ENCODE data around the gene HNRNPR.
"Not testable (repeated sequence)": the region's sequence is repeated elsewhere in the genome, so short reads cannot be mapped to it uniquely, and the experiment has no call there.

HNRNPR gene

DNA sequence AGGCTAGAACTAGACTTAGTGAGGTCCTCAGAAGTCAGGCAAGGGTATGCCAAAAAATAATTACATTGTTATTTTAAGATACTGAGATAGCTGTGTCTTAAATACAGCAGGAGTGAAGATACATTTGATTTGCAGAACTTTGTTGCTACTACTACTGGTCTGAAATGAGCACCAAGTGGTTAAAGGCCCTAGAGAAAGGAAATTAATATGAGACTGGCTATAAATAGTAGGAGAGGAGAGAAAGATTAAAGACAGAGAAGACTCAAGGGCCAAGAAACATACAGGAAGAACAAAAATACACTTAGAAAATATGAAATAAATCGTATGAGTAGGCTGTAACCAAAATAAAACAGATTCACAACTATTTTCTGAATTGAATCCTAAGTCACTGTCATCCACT lies 21.3 kb downstream of the HNRNPR start:
- DNase-seq: no peak

DNA sequence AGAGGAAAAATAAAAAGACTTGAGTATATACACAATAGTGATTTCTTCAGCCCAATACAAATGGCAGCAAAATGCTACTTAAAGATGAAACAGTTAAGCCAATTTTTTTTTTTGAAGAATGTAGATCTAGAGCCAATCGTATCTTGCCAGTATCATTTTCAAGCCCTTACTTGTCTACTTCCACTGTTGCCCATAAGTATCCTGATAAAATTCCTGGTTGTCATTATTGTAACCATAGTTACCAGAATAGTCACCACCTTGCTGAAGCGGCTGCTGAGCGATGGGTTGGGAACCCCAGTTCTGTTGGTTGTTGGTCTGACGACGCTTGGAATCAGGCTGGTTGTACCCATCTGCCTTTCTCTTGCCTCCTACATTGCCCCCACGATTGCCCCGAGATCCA lies 33.8 kb downstream of the HNRNPR start:
- DNase-seq: not testable (repeated sequence)

DNA sequence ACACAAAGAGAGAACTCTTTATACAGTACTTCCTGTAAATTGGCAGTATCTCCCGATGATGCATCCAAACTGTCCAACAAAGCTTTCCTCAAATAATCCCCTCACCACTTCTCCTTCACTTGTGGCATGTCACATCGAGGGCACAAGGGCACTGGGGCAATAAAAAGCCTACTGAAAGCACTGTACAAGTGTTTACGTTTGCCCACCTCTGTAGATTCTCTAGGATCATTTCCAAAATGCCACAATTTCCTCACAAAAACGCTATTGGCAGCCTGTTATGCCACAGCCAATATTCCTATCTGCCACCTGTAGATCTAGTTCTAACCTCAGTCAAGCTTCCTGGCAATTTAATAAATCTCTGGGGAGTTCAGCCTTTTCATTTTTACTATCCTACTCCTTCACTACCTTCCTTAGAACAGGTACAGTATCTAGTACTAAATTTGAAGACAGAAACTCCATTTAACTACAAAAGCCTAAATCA lies 39.9 kb downstream of the HNRNPR start:
- DNase-seq: no peak

DNA sequence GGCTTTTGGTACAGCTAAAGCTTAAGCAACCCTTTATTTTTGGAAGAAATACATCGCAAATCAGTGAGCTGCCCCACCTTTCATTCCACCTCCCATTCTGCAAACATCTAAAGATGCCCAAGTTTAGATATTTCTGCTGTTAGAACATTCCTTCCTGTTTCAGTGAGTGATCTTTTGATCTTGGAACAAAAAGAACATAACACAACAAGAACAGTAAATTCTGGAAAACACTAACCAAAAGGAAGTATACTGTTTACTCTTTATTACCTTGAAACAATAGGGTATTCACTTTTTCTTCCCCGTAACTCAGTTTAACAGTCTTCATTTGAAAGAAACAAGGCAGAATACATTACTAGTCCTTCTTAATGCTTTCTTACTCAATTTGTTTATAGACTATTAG lies 40.6 kb downstream of the HNRNPR start:
- no peak for DNase-seq

DNA sequence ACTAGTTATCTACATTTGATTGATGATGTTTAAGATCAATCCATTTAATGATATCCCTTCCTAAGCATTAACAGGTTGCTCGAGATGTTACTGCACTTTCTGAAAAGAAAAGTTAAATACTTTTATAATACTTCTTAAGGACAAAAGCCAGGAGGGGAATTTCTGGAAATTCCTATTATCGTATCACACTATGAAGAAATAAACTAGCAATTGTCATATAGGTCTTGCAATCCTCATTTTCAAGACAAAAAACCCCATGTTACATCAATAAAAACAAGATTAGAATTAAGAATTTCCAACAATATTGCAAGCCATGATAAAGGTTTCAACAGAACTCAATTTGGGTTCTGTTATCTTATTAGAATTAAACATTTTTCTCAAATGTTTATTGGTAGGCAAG lies 47.2 kb downstream of the HNRNPR start:
- DNase-seq: no peak

DNA sequence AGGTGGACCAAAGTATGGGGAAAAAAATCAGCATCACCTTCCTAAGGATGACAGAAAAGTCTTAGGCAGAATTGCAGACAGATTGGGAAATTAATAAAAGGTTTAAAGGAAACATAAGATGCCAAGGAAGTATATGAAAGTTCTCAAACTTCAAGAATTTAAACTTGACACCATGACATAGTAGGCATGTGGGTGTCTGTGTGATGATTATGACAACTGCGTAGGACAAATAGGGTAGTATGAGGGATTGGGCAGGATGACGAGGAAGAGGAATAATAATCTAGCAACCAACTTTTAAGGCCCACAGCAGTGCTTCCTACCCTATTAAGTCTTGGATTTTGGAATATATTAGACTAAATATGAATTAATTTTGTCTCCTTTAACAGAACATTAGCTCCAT lies 52.4 kb downstream of the HNRNPR start:
- no peak for DNase-seq

DNA sequence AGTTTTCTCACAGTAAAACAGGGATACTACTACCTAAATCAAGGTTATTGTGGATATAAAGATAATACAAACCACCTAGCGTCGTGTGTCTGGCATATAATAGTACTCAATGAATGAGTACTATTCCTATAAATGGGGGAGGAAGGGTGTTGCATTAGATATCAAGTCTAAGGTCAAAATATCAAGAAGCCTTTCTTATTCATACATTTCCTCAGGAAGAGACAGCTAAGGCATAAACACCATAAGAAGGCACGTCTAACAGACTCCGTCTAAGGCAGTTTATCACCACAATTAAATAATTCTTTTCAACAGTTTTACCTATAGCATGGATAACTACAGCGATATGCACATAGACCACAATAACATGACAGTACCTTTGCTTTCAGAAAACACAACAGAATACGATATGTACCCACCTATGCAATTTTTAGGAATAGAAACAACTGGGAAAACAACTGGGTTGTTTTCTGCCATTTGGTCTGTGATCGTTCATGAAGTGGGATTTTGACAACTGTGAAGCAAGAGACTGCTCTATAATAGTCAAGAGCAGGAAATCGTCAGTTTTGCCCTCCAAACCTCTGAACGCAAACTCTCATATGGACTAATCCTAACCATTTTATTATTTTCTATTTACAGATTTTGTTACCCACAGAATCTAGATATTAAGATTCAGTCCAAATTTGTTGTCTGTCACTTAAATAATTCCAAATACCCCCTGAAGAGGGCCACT lies 53.1 kb downstream of the HNRNPR start:
- DNase-seq: no peak

DNA sequence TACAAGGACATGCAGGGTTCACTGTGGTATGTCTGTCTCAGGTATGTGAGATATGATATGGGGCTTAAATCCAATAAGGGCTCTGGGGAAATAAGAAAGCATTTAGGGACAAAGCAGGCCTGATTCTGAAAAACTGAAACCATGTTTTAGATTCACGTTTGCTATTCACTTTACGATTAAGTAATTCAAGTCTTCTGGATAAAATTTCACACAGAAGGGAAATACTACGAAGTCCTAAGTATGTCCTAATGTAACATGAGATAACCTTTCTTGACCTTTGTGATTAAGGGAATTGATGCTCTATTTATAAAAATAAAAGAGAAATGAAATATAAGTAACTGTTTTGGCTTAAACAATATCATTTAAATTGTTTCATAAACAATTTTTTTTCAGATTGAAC lies 55.4 kb downstream of the HNRNPR start:
- no peak for DNase-seq

DNA sequence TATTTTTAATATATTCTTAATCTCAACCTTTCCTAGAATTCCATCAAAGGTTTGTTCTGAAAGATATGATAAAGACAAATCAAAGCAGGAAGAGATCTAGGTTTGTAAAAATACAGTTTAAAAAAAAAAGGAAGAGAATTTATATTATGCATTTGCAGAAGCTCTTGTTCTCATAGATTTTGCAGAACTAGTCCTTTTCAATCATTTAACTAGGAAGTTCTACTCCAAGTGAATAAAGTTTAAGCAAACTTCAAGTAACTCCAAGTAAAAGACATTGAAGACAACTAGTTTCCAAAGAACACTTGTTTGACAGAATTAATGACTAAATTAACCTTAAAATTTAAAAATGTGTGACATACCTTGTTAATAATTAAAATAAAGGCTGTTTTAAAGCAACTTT lies 55.9 kb downstream of the HNRNPR start:
- DNase-seq: no peak

DNA sequence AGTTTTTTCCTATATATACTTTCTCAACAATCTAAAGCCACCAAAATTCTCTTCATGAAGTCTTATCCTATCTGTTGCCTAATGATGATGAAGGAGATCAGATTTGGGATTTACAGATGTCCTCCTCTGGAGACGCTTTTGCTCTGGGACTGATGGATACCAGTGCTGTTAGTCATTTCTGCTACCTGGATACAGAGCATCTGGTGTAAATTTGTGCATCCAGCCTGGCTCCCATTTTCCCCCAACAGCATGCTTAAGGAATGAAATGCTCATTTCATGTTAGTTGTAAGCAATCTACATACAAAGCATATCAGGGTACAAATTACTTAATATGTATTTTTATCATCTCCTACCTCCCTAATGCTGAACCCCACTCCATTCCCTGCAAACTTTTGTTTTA lies 57.7 kb downstream of the HNRNPR start:
- no peak for DNase-seq

DNA sequence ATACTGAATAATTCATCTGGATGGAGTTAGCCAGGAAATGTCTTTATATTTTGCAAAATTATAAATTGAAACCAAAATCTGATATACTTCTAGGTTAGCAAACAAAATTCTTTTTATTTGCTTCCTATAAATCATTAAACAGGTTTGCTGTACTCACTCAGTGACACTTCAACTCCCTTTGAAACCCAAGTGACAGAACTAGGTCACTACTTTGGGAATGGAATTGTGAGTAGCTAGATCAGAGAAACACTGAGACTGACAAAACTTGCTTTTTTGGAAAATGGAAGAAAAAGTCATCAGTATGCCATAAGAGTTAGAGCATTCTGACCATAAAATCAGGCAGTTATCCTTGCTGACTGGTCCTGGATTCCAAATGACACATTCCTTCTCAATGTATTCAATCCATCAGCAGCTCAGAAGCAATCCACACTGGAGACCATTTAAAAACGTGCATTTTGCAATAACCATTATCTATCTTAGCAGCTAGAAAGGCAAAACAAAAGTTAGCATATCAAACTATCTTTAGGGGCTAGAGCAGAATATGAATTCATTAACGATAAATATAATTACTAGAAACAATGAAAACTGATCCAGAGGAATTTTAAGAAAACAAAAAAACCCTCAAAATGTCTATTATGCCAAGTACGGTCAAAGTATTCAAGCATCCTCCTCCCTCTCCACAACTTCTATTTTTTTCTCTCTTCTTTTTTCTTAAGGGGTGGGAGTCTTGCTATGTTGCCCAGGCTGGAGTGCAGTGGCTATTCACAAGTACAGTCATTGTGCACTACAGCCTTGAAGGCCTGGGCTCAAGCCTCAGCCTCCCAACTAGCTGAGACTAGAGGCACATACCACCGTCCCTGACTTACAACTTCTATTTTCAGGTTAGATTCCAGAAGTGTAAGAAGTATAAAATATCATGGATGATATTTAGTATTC lies 60.1 kb downstream of the HNRNPR start:
- no peak for DNase-seq

DNA sequence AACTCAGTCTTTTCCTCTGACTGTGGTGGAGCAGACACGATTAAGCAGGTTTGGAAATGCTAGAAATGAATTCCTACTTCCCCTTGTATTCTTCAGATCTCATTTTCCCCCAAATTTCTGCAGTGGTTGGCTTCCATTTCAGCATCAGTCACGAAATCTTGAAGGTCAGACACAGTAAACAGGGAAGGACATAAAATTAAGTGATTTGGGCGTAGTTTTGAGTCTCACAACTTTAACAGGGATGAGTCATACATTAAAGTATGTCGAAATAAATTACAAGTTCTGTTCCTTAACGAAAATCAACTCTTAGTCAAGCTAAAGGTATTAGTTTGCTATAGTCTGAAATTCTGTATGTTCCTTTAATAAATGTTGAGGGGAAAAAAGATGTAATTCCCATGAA lies 61.1 kb downstream of the HNRNPR start:
- DNase-seq: no peak

DNA sequence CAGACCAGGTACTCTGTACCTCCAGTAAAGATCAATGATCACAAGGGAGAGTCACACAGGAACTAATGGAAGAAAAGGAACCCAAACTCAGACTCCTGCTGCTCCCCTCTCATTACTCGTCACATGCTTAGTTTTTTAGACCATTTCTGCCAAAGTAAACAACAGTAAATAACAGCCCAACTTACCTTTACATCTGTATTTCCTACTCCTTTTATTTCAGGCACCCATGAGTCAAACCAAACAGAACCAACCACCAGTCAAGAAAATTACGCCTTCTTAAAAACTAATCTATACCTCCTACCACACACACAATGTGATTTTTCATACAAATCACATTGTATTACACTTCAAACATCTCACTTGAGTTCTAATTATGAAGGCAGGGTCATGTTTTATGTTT lies 65.4 kb downstream of the HNRNPR start:
- DNase-seq: no peak

DNA sequence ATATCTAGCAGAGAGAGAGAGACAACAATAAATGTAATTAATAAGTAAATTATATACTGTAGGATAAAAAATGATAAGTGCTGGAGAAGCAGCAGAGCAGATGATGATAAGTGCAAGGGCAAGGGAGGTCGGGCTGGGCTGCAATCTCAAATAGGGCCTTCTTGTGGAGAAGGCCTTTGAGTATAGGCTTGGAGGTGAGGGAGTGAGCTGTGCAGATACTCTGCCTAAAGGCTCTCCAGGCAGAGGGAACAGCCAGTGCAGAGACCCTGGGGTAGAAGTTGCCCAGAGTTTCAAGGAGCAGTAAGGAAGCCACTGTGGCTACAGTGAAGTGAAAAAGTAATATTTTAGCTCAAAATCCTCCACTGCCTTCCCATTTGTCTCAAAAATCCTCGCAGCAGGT lies 67.6 kb downstream of the HNRNPR start:
- DNase-seq: no peak

DNA sequence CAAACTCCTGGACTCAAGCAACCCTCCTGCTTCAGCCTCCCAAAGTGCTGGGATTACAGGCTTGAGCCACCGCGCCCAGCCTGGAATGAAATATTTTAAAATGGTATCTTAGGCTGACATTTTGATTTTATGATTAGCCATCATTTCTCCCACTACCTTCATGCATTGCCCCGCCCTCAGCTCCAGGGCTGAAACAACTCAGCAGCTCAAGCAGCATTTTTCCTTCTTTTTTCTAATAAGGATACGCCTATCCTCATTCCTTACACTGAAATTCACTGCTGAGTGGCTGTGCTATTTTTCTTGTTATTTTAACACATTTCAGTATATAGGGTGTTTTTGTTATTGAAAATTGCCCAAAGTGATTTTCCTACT lies 70.0 kb downstream of the HNRNPR start:
- DNase-seq: no peak

DNA sequence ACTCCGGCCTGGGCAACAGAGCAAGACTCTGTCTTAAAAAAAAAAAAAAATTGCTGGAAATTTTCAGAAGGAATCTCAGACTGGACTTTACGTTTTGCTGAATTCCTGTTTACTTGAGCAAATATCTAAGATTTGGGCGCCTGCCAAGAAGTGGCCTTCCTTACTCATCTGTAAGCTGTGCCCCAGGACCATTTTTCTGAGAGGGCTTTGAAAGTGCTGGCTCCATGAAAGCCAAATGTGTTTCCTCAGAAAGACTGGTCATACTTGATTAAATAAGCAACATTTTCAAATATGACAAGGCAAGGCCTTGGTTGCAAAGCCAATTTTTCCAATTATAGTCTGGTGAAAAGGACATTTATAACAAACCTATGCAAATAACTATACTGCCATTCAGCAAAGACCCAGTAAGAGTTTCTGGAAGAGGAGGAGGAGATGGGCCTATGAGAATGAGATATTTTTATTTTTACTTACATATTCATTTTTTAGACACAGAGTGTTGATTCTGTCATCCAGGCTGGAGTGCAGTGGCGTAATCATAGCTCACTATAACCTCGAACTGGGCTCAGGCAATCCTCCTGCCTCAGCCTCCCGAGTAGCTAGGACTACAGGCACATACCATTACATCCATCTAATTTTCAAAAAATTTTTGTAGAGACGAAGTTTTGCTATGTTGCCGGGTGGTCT lies 70.5 kb downstream of the HNRNPR start:
- no peak for DNase-seq

DNA sequence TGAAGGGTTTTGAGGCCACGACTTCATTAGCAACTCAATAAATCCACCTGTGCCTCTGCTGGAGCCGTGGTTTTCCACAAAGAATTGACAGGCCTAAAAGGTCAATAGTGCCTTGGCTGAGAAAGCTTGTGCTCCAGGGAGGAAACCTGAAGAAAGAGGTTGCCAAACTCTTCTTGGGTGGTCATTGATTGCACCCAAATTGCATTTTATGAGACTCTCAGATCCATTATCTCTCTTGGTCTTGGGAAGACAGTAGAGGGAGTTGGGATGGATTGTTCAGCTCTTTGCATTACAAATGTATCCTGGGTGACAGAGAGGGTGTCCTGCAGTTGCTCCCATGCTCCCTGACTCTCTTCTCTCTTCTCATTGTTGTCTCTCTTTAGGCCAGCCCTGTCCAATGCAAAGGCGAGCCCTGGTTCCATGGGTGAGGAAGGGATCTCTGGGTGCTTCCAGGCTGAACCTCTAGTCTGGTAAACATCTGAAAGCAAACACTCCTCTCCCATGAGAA lies 80.7 kb downstream of the HNRNPR start:
- peak; percentile 36 for DNase-seq

DNA sequence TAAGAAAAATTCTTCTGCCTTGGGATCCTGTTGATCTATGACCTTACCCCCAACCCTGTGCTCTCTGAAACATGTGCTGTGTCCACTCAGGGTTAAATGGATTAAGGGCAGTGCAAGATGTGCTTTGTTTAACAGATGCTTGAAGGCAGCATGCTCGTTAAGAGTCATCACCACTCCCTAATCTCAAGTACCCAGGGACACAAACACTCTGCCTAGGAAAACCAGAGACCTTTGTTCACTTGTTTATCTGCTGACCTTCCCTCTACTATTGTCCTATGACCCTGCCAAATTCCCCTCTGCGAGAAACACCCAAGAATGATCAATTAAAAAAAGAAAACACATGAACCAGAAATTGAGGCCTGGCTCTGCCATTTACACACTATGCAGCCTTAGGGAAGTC lies 86.0 kb downstream of the HNRNPR start:
- not testable (repeated sequence) for DNase-seq

DNA sequence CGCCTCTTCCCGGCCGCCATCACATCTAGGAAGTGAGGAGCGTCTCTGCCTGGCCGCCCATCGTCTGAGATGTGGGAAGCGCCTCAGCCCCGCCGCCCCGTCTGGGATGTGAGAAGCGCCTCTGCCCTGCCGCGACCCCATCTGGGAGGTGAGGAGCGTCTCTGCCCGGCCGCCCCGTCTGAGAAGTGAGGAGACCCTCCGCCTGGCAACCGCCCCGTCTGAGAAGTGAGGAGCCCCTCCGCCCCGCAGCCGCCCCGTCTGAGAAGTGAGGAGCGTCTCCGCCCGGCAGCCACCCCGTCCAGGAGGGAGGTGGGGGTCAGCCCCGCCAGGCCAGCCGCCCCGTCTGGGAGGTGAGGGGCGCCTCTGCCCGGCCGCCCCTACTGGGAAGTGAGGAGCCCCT lies 86.7 kb downstream of the HNRNPR start:
- not testable (repeated sequence) for DNase-seq

All from NCI-H526 treated with DMSO at 0.1 percent for 48 hours (cell line).